ENCODE results near the gene PRXL2A. TPM values are rescaled to one million over a fixed set of nuclear protein-coding genes. Genes with fewer than 3 reads are reported as not detected.
"Not testable (repeated sequence)": the region's sequence is repeated elsewhere in the genome, so short reads cannot be mapped to it uniquely, and the experiment has no call there.

PRXL2A gene, protein sequence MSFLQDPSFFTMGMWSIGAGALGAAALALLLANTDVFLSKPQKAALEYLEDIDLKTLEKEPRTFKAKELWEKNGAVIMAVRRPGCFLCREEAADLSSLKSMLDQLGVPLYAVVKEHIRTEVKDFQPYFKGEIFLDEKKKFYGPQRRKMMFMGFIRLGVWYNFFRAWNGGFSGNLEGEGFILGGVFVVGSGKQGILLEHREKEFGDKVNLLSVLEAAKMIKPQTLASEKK
- total RNA-seq (10 to 100 TPM; 26.7 to 54.9 (median 43.7) TPM), polyA plus RNA-seq (10 to 100 TPM; 24.8 to 58.9 TPM)
- long read RNA-seq, donor 1, full-length matches to known transcripts: 298 of 312 reads
- long read RNA-seq, donor 1, partial matches to known transcripts: 1 of 312 reads
- long read RNA-seq, donor 1, other reads (novel, unspliced or antisense): 13 of 312 reads
- long read RNA-seq, donor 2, full-length matches to known transcripts: 192 of 262 reads
- long read RNA-seq, donor 2, partial matches to known transcripts: 70 of 262 reads
- long read RNA-seq, donor 2, other reads (novel, unspliced or antisense): 0 of 262 reads
- long read RNA-seq, donor 3, full-length matches to known transcripts: 49 of 53 reads
- long read RNA-seq, donor 3, partial matches to known transcripts: 0 of 53 reads
- long read RNA-seq, donor 3, other reads (novel, unspliced or antisense): 4 of 53 reads

DNA sequence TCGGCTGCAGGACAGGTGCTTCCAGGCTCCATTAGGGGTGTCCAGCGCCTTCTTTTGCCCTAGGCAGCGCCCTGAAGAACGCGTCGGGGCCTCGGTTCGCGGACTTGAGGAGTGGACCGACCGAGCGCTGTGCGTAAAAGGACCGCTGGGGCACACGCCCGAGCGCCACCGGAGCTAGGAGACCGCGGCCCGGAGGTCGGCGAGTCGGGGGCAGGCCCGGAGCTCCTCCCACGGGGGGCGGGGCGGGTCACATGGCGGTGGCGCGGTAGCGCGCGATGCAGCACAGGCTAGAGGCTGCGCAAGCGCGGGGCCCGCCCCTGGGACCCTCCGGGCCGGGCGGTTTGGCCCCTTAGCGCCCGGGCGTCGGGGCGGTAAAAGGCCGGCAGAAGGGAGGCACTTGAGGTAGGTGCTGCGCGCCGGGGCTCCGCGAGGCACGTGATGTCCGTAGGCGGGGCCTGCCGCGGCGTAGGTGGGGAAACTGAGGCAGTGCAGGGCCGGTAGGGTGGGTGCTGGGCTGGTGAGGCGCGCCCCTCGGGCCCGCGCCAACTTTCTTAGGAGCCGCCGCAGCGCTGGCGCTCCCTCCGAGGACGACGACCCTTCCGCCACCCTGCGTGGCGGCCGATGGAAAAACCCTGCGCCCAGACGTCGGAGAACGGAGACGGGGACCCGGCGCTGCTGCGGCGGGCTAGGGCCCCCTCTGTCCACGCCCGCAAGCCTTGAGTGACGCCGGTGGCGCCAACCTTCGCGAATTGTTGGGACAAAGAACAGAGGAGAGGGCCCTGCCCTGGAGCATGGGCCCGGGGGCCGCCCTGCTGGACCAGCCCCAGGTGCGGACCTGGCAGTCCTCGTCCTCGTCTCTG, at the start of gene PRXL2A:
Gene PRXL2A (plus strand): TSS at position 310 of the 860 bp plus-strand sequence. CDS start 11,917 bp downstream, outside the sequence.
- peak within 1 kb of the TSS; percentile 88 for H3K4me3 ChIP-seq
- peaks cover 17% of the 10 kb centered on the region for H3K4me1 ChIP-seq (ENCODE audit: insufficient read depth)
- peak within 1 kb of the TSS; percentile 75 to 81 for H3K27ac ChIP-seq
- TF ChIP-seq, protein P1, sequence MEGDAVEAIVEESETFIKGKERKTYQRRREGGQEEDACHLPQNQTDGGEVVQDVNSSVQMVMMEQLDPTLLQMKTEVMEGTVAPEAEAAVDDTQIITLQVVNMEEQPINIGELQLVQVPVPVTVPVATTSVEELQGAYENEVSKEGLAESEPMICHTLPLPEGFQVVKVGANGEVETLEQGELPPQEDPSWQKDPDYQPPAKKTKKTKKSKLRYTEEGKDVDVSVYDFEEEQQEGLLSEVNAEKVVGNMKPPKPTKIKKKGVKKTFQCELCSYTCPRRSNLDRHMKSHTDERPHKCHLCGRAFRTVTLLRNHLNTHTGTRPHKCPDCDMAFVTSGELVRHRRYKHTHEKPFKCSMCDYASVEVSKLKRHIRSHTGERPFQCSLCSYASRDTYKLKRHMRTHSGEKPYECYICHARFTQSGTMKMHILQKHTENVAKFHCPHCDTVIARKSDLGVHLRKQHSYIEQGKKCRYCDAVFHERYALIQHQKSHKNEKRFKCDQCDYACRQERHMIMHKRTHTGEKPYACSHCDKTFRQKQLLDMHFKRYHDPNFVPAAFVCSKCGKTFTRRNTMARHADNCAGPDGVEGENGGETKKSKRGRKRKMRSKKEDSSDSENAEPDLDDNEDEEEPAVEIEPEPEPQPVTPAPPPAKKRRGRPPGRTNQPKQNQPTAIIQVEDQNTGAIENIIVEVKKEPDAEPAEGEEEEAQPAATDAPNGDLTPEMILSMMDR (IDR thresholded peaks at IDR 0.05): peak in 1 of 3 donors; percentile 7
- TF ChIP-seq EP300 (IDR thresholded peaks at IDR 0.05) (no peak), POLR2A (IDR thresholded peaks at IDR 0.05) (peak; percentile 26)
- WGBS, 3 donors: 2 to 3% (median 2%) methylated on average over 55 to 96 of the region's 96 CpGs
- intact Hi-C loops (cut with DNase I): loop anchor here in 2 of 4 donors (5.0 to 10.0 kb wide), 2 partner anchors 44 to 96 kb away; partner anchors contain the start of gene TSPAN14 (in 1 of the 2)
- no peaks in the 10 kb centered on the region for H3K36me3 ChIP-seq
- H3K27me3 ChIP-seq: no peaks in the 10 kb centered on the region
- no peaks in the 10 kb centered on the region for H3K9me3 ChIP-seq
- peak; percentile 87 to 90 (median 88) for DNase-seq

DNA sequence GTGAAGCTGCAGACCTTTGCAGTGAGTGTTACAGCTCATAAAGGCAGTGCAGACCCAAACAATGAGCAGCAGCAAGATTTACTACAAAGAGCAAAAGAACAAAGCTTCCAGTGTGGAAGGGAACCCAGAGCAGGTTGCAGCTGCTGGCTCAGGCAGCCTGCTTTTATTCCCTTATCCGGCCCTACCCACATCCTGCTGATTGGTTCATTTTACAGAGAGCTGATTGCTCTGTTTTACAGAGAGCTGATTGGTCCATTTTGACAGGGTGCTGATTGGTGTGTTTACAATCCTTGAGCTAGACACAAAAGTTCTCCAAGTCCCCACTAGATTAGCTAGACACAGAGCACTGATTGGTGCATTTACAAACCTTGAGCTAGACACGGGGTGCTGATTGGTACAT, 49.4 kb upstream of the PRXL2A start:
- H3K9me3 ChIP-seq; DNase-seq; H3K4me1 ChIP-seq (ENCODE audit: insufficient read depth); H3K27me3 ChIP-seq; H3K36me3 ChIP-seq; H3K27ac ChIP-seq; H3K4me3 ChIP-seq; intact Hi-C loops (cut with DNase I): not testable (repeated sequence)
- WGBS, 3 donors: 41 to 76% (median 43%) methylated on average over 2 of the region's 2 CpGs

DNA sequence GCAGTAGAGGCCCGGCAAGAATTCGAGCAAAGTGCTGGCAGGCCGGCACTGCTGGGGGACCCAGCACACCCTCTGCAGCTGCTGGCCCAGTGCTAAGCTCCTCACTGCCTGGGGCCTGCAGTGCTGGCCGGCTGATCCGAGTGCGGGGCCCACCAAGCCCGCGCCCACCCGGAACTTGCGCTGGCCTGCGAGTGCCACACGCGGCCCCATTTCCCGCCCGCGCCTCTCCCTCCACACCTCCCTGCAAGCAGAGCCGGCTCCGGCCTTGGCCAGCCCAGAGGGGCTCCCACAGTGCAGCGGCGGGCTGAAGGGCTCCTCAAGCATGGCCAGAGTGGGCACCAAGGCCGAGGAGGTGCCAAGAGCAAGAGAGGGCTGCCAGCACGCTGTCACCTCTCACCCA, 48.7 kb upstream of the PRXL2A start:
- DNase-seq: no peak
- H3K9me3 ChIP-seq: no peaks in the 10 kb centered on the region
- H3K27me3 ChIP-seq: no peaks in the 10 kb centered on the region
- intact Hi-C loops (cut with DNase I): no loop called here
- H3K4me1 ChIP-seq (ENCODE audit: insufficient read depth): peaks cover 3% of the 10 kb centered on the region
- 95% methylated on average over 22 of the region's 22 CpGs for WGBS, 3 donors
- H3K4me3 ChIP-seq: no peak overlapping the region
- H3K36me3 ChIP-seq: no peaks in the 10 kb centered on the region
- no peak overlapping the region for H3K27ac ChIP-seq
- TF ChIP-seq, protein P1 (IDR thresholded peaks at IDR 0.05): no peak
- TF ChIP-seq EP300 (IDR thresholded peaks at IDR 0.05): no peak
- TF ChIP-seq POLR2A (IDR thresholded peaks at IDR 0.05): no peak

DNA sequence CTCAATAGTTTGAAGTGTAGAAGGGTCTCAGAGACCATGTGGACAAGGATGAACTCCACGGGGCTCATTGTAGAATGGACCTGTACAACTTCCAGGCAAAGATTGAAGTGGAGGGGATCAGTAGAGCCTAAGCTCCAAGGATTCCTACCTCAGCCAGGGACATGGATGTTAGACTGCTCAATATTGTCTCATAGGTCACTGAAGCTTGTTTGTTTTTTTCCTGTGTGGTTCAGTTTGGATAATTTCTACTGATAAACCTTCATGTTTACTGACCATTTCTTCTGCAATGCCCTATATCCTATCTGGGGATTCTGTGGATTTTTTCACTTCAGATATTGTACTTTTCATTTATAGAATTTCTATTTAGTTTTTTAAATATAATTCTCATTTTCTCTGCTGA, 42.8 kb upstream of the PRXL2A start:
- DNase-seq: no peak
- Histone ChIP-seq H3K9me3 (no peaks in the 10 kb centered on the region), H3K36me3 (no peaks in the 10 kb centered on the region), H3K27ac (no peak overlapping the region), H3K4me3 (no peak overlapping the region), H3K4me1 (ENCODE audit: insufficient read depth) (no peaks in the 10 kb centered on the region), H3K27me3 (no peaks in the 10 kb centered on the region)
- TF ChIP-seq, protein P1 (IDR thresholded peaks at IDR 0.05): no peak
- no peak for TF ChIP-seq POLR2A (IDR thresholded peaks at IDR 0.05)
- no peak for TF ChIP-seq EP300 (IDR thresholded peaks at IDR 0.05)
- WGBS, 3 donors: 0 to 44% (median 0%) methylated on average over 1 of the region's 1 CpG
- intact Hi-C loops (cut with DNase I): no loop called here
